Testis (tissue), 3 donors: ENCODE results near the gene DLG2. TPM values are rescaled to one million over a fixed set of nuclear protein-coding genes. Genes with fewer than 3 reads are reported as not detected.

Source experiments
- DNase-seq: peaks from one replicate; pipeline ENCODE4 v3.0.0-alpha.2; 2019
- H3K27ac ChIP-seq, 2 donors: fragments of 200-600 bp; sonication (generic); one replicate each; pipeline ENCODE4 v1.5.1; 2019
- H3K27me3 ChIP-seq: fragments of 200-600 bp; sonication (generic); one replicate; pipeline ENCODE4 v1.5.1; 2019
- H3K36me3 ChIP-seq: fragments of 200-600 bp; sonication (generic); one replicate; pipeline ENCODE4 v1.5.1; 2017; ENCODE audit warnings: low read depth; ENCODE audit errors: missing control alignments
- H3K4me1 ChIP-seq: fragments of 200-600 bp; sonication (generic); one replicate; pipeline ENCODE4 v1.5.1; 2019
- H3K4me3 ChIP-seq, 2 donors: fragments of 200-600 bp; sonication (generic); one replicate each; pipeline ENCODE4 v1.5.1; 2017 to 2019
- H3K9me3 ChIP-seq: fragments of 200-600 bp; sonication (generic); one replicate; pipeline ENCODE4 v1.5.1; 2017
- CTCF ChIP-seq, 3 experiments: fragments of 450-650 bp in 2 of 3; fragments of 200-600 bp in 1 of 3; sonication (generic) in 1 of 3; IDR thresholded peaks; one replicate each; pipeline ENCODE4 v1.5.1; 2016 to 2019; ENCODE audit warnings: antibody characterized with exemption in 3 of 3, mild to moderate bottlenecking in 2 of 3, moderate library complexity in 1 of 3
- POLR2A ChIP-seq: fragments of 450-650 bp; IDR thresholded peaks from one replicate; pipeline ENCODE4 v1.6.1; 2017; ENCODE audit warnings: antibody characterized with exemption, mild to moderate bottlenecking, moderate library complexity
- WGBS, 2 donors: methylation state at CpG; one replicate each; pipeline ENCODE4 v1.1.5; 2018; 5-methylcytosine and 5-hydroxymethylcytosine counted together
- intact Hi-C: fragments of 100-400 bp; cut with DNase I; formaldehyde crosslinking; loops from one replicate; pipeline ENCODE4 v1.15.1; 2023; ENCODE audit warnings: low total_unique reads
- polyA plus RNA-seq: library from polyadenylated mRNA; stranded (reverse); fragments of 350-450 nt; fragmentation: Illumina TruSeq; extraction: RNeasy Lipid Tissue Mini Kit (QIAGEN cat#74804); gene quantifications from one replicate; pipeline ENCODE4 v1.2.3, GENCODE V29; 2014; ENCODE audit warnings: low read depth, low replicate concordance; ENCODE audit not compliant: insufficient read depth
- total RNA-seq, 2 donors: library from RNA; depleted of rRNA; stranded (reverse); fragments of >200 nt; gene quantifications; one replicate each; pipeline ENCODE4 v1.2.3, GENCODE V29; 2016

DLG2 gene
- total and polyA plus RNA-seq, 3 donors from 2014 or later: 13.8 to 23.0 (median 14.1) TPM

GRCh38 chr11:84381666-84382065, 1245.5 kb downstream of the DLG2 start:
- intact Hi-C loops: no loop called here
- whole genome bisulfite sequencing, 2 donors: 46 to 67% methylated on average over 1 of the region's 1 CpG

GRCh38 chr11:84372381-84372950, 1254.7 kb downstream of the DLG2 start:
- H3K9me3 ChIP-seq: no peaks in the 10 kb centered on the region
- WGBS, 2 donors: 82 to 89% methylated on average over 2 of the region's 2 CpGs
- H3K4me3 ChIP-seq: no peak overlapping the region
- intact Hi-C loops: no loop called here
- no peak overlapping the region for H3K27ac ChIP-seq
- DNase-seq: no peak
- no peaks in the 10 kb centered on the region for H3K36me3 ChIP-seq
- TF ChIP-seq CTCF (IDR thresholded peaks at IDR 0.05) (no peak), POLR2A (no peak)
- no peaks in the 10 kb centered on the region for H3K27me3 ChIP-seq
- H3K4me1 ChIP-seq: no peaks in the 10 kb centered on the region

More at GRCh38 chr11:84381666-84382065, 1245.5 kb downstream of the DLG2 start:
- H3K27ac ChIP-seq: no peak overlapping the region
- H3K4me3 ChIP-seq: no peak overlapping the region
- no peaks in the 10 kb centered on the region for H3K9me3 ChIP-seq
- no peaks in the 10 kb centered on the region for H3K27me3 ChIP-seq
- DNase-seq: no peak
- H3K4me1 ChIP-seq: no peaks in the 10 kb centered on the region
- H3K36me3 ChIP-seq: no peaks in the 10 kb centered on the region
- TF ChIP-seq POLR2A (no peak), CTCF (IDR thresholded peaks at IDR 0.05) (no peak)

GRCh38 chr11:84358034-84358433, 1269.1 kb downstream of the DLG2 start:
- Histone ChIP-seq H3K4me1 (no peaks in the 10 kb centered on the region), H3K27me3 (no peaks in the 10 kb centered on the region), H3K4me3 (no peak overlapping the region), H3K36me3 (no peaks in the 10 kb centered on the region), H3K27ac (no peak overlapping the region), H3K9me3 (no peaks in the 10 kb centered on the region)
- TF ChIP-seq POLR2A (no peak), CTCF (IDR thresholded peaks at IDR 0.05) (no peak)
- WGBS, 2 donors: 88 to 90% methylated on average over 2 of the region's 2 CpGs
- DNase-seq: no peak
- intact Hi-C loops: no loop called here

GRCh38 chr11:84355911-84356310, 1271.2 kb downstream of the DLG2 start:
- Histone ChIP-seq H3K4me1 (no peaks in the 10 kb centered on the region), H3K4me3 (no peak overlapping the region), H3K36me3 (no peaks in the 10 kb centered on the region), H3K27me3 (no peaks in the 10 kb centered on the region), H3K9me3 (no peaks in the 10 kb centered on the region), H3K27ac (no peak overlapping the region)
- intact Hi-C loops: no loop called here
- TF ChIP-seq CTCF (IDR thresholded peaks at IDR 0.05) (no peak), POLR2A (no peak)
- DNase-seq: no peak

- Histone ChIP-seq H3K27ac (no peak overlapping the region), H3K9me3 (no peaks in the 10 kb centered on the region), H3K27me3 (no peaks in the 10 kb centered on the region), H3K4me3 (no peak overlapping the region), H3K4me1 (no peaks in the 10 kb centered on the region), H3K36me3 (peaks cover 3% of the 10 kb centered on the region)
- no peak for DNase-seq
- TF ChIP-seq POLR2A (no peak), CTCF (IDR thresholded peaks at IDR 0.05) (no peak)
- 9 to 21% methylated on average over 1 of the region's 1 CpG for WGBS, 2 donors
- intact Hi-C loops: no loop called here
Measured at GRCh38 chr11:84345597-84345996, 1281.5 kb downstream of the DLG2 start.
